HL-60 (cell line): ENCODE data around the gene CAPN8.

Experiments
- DNase-seq, 2 experiments: peaks; one replicate each; pipeline ENCODE4 v3.0.0-alpha.2; 2010 to 2020; ENCODE audit warnings: low read depth in 1 of 2, low spot score in 1 of 2
- H3K27ac ChIP-seq: fragments of 250-450 bp; sonication (Bioruptor Pico); replicated peaks from 2 replicates; pipeline ENCODE4 v1.5.1; 2020; ENCODE audit warnings: mild to moderate bottlenecking, moderate library complexity
- H3K27me3 ChIP-seq: fragments of 250-450 bp; sonication (Bioruptor Pico); 2 replicates; pipeline ENCODE4 v1.5.1; 2021; ENCODE audit warnings: mild to moderate bottlenecking, moderate library complexity; ENCODE audit not compliant: insufficient read depth, poor library complexity, severe bottlenecking
- H3K4me3 ChIP-seq: replicated peaks from 2 replicates; pipeline ENCODE4 v1.5.1; 2011; ENCODE audit warnings: mild to moderate bottlenecking, control low read depth, low read length; ENCODE audit not compliant: insufficient read depth
- CTCF ChIP-seq: IDR thresholded peaks from one replicate; pipeline ENCODE4 v1.5.1; 2011; ENCODE audit warnings: low read length, control low read depth, inconsistent platforms; ENCODE audit not compliant: insufficient read depth
- GABPA ChIP-seq: IDR thresholded peaks from 2 replicates; pipeline ENCODE4 v1.6.1; 2012; ENCODE audit warnings: low read depth
- POLR2AphosphoS5 ChIP-seq: IDR thresholded peaks from 2 replicates; pipeline ENCODE4 v1.6.1; 2012; ENCODE audit warnings: low read depth
- SPI1 ChIP-seq: IDR thresholded peaks from 2 replicates; pipeline ENCODE4 v1.6.1; 2012; ENCODE audit warnings: low read depth, mild to moderate bottlenecking, borderline replicate concordance
- TF ChIP-seq, protein P1 (sequence below): IDR thresholded peaks from 2 replicates; pipeline ENCODE4 v1.6.1; 2012; ENCODE audit warnings: low read depth; ENCODE audit not compliant: insufficient replicate concordance

CAPN8 gene

GRCh38 chr1:223515926-223516325 is 149.6 kb downstream of the CAPN8 start:
- no peaks in the 10 kb centered on the region for H3K27me3 ChIP-seq
- TF ChIP-seq SPI1 (no peak), POLR2AphosphoS5 (no peak)
- H3K27ac ChIP-seq = no peak overlapping the region
- no peak overlapping the region for H3K4me3 ChIP-seq
- DNase-seq = no peak

- TF ChIP-seq POLR2AphosphoS5 (no peak), SPI1 (no peak), GABPA (no peak)
Measured at GRCh38 chr1:223515421-223515820, 150.1 kb downstream of the CAPN8 start.

DNA sequence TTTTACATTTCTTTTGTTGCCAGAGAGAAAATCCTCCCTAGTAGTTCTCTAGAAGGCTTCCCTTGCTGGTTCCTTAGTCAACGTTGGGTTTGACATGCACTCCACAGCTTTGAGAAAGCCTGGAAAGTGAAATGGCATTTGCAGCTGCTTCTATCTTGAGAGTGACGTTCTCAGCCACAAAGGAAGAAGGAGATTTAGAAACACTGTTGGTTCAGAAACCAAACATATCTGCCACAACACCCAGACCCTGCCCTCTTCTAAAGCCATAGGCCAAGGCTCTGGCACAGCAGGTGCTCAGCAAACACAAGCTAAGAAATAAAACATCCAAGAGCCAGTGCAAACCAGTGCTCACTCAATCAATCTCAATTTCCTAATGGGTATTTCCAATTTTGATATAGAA is 150.9 kb downstream of the CAPN8 start:
- Histone ChIP-seq H3K4me3 (no peak overlapping the region), H3K27ac (no peak overlapping the region), H3K27me3 (no peaks in the 10 kb centered on the region)
- no peak for DNase-seq
- TF ChIP-seq GABPA = no peak

More at GRCh38 chr1:223515421-223515820, 150.1 kb downstream of the CAPN8 start:
- DNase-seq = no peak
- H3K27ac ChIP-seq = no peak overlapping the region
- no peak overlapping the region for H3K4me3 ChIP-seq
- no peaks in the 10 kb centered on the region for H3K27me3 ChIP-seq

- Histone ChIP-seq H3K27me3 (no peaks in the 10 kb centered on the region), H3K4me3 (no peak overlapping the region), H3K27ac (no peak overlapping the region)
- TF ChIP-seq CTCF (no peak), POLR2AphosphoS5 (no peak), GABPA (no peak), SPI1 (no peak)
- TF ChIP-seq, protein P1, sequence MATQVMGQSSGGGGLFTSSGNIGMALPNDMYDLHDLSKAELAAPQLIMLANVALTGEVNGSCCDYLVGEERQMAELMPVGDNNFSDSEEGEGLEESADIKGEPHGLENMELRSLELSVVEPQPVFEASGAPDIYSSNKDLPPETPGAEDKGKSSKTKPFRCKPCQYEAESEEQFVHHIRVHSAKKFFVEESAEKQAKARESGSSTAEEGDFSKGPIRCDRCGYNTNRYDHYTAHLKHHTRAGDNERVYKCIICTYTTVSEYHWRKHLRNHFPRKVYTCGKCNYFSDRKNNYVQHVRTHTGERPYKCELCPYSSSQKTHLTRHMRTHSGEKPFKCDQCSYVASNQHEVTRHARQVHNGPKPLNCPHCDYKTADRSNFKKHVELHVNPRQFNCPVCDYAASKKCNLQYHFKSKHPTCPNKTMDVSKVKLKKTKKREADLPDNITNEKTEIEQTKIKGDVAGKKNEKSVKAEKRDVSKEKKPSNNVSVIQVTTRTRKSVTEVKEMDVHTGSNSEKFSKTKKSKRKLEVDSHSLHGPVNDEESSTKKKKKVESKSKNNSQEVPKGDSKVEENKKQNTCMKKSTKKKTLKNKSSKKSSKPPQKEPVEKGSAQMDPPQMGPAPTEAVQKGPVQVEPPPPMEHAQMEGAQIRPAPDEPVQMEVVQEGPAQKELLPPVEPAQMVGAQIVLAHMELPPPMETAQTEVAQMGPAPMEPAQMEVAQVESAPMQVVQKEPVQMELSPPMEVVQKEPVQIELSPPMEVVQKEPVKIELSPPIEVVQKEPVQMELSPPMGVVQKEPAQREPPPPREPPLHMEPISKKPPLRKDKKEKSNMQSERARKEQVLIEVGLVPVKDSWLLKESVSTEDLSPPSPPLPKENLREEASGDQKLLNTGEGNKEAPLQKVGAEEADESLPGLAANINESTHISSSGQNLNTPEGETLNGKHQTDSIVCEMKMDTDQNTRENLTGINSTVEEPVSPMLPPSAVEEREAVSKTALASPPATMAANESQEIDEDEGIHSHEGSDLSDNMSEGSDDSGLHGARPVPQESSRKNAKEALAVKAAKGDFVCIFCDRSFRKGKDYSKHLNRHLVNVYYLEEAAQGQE = no peak
- DNase-seq = no peak
Measured at GRCh38 chr1:223513309-223513708, 152.2 kb downstream of the CAPN8 start.

GRCh38 chr1:223512057-223512456 is 153.4 kb downstream of the CAPN8 start:
- no peak for TF ChIP-seq SPI1
- TF ChIP-seq, protein P1 = no peak
- TF ChIP-seq GABPA = no peak
- no peak for TF ChIP-seq CTCF
- TF ChIP-seq POLR2AphosphoS5 = no peak
- no peaks in the 10 kb centered on the region for H3K27me3 ChIP-seq
- DNase-seq = no peak
- H3K27ac ChIP-seq = no peak overlapping the region
- no peak overlapping the region for H3K4me3 ChIP-seq

GRCh38 chr1:223508796-223509195 is 156.7 kb downstream of the CAPN8 start:
- TF ChIP-seq POLR2AphosphoS5 = no peak
- no peak for TF ChIP-seq GABPA
- no peak for TF ChIP-seq CTCF
- TF ChIP-seq, protein P1 = no peak
- TF ChIP-seq SPI1 = no peak
- no peak for DNase-seq
- Histone ChIP-seq H3K4me3 (no peak overlapping the region), H3K27me3 (no peaks in the 10 kb centered on the region), H3K27ac (no peak overlapping the region)
